Spleen (tissue), 7 donors: Measurements from ENCODE around the gene SCRG1.

Source experiments
- CTCF ChIP-seq, 11 experiments: fragments of 200-600 bp in 7 of 11; fragments of 450-650 bp in 4 of 11; sonication (generic) in 4 of 11; IDR thresholded peaks in 8 of 11; conservative IDR thresholded peaks in 3 of 11; 1 replicate in 7 of 11; 2 replicates in 4 of 11; pipeline versions ENCODE4 v1.4.0 to v1.8.0; 2016 to 2021; ENCODE audit warnings: antibody characterized with exemption in 11 of 11, inconsistent platforms in 4 of 11, mild to moderate bottlenecking in 1 of 11
- POLR2A ChIP-seq, 3 donors: fragments of 450-650 bp; IDR thresholded peaks; one replicate each; pipeline ENCODE4 v1.5.1; 2017; ENCODE audit warnings: antibody characterized with exemption in 3 of 3, mild to moderate bottlenecking in 1 of 3
- POLR2AphosphoS5 ChIP-seq, 3 donors: sonication (generic); formaldehyde crosslinking; IDR thresholded peaks; one replicate each; pipeline ENCODE4 v1.5.1; 2017; ENCODE audit warnings: antibody characterized with exemption in 3 of 3
- donor health status: DM: no; HTN: no; CAD: no; lungs with moderate emphysema.
- donor health status: DM: no; HTN: no; CAD: no.
- donor health status: DM: no; HTN: no; CAD: no.

- TF ChIP-seq CTCF (IDR thresholded peaks at IDR 0.05 in 8 of 11, conservative IDR thresholded peaks at IDR 0.05 in 3 of 11) (no peak), POLR2A (IDR thresholded peaks at IDR 0.05) (no peak), POLR2AphosphoS5 (IDR thresholded peaks at IDR 0.05) (no peak)
These were observed 43.5 kb upstream of the SCRG1 start for GRCh38 chr4:173442223-173442932.
